GM12864 (cell line): ENCODE results near the gene SCNN1A.

ENCODE experiments used
- DNase-seq: peaks from one replicate; pipeline ENCODE4 v3.0.0-alpha.2; 2011; ENCODE audit warnings: low read depth
- H3K4me3 ChIP-seq: 2 replicates; pipeline ENCODE4 v1.5.1; 2011; ENCODE audit warnings: mild to moderate bottlenecking, low read depth, low read length, control low read depth
- TF ChIP-seq, protein P1 (sequence below): IDR thresholded peaks from 2 replicates; pipeline ENCODE4 v1.5.1; 2011; ENCODE audit warnings: low read depth, mild to moderate bottlenecking, moderate library complexity, low read length, control low read depth, inconsistent platforms; ENCODE audit errors: missing control alignments

SCNN1A gene

DNA sequence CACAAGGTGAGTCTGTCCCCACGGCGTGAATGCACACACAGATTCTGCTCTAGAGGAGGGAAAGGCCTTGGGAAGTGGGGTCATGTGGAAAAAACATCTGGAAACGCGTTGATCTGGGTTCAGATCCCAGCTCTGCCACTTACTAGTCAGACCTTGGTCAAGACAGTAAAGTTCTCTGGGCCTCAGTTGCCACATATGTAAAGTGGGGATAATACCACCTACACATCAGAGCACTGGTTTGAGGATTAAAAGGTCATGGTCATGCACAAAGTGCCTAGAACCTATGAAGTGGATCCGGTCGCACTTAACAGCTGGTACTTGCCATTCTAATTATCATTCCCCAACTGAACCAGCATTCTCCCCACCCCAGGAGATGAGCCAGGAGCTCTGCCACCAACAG lies 60.2 kb downstream of the SCNN1A start:
- DNase-seq = no peak
- no peak overlapping the region for H3K4me3 ChIP-seq
- TF ChIP-seq, protein P1, sequence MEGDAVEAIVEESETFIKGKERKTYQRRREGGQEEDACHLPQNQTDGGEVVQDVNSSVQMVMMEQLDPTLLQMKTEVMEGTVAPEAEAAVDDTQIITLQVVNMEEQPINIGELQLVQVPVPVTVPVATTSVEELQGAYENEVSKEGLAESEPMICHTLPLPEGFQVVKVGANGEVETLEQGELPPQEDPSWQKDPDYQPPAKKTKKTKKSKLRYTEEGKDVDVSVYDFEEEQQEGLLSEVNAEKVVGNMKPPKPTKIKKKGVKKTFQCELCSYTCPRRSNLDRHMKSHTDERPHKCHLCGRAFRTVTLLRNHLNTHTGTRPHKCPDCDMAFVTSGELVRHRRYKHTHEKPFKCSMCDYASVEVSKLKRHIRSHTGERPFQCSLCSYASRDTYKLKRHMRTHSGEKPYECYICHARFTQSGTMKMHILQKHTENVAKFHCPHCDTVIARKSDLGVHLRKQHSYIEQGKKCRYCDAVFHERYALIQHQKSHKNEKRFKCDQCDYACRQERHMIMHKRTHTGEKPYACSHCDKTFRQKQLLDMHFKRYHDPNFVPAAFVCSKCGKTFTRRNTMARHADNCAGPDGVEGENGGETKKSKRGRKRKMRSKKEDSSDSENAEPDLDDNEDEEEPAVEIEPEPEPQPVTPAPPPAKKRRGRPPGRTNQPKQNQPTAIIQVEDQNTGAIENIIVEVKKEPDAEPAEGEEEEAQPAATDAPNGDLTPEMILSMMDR = no peak

DNA sequence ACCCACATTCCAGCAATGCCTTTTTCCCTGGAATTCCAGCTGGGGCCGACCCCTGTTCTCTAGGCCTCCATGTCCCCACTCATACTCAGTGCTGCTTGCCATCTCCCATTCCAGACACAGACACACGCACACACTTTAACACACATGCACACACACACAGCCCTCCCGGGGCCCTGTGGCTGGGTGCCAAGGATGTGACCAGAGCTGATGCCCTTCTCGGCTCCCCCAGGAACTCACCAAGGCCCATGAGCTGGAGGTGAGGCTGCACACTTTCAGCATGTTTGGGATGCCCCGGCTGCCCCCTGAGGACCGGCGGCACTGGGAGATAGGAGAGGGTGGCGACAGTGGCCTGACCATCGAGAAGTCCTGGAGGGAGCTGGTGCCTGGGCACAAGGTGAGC lies 60.6 kb downstream of the SCNN1A start:
- TF ChIP-seq, protein P1 = no peak
- no peak for DNase-seq
- no peak overlapping the region for H3K4me3 ChIP-seq

GRCh38 chr12:6313326-6313940 lies 61.9 kb downstream of the SCNN1A start:
- TF ChIP-seq, protein P1 = no peak
- DNase-seq = no peak
- no peak overlapping the region for H3K4me3 ChIP-seq

DNA sequence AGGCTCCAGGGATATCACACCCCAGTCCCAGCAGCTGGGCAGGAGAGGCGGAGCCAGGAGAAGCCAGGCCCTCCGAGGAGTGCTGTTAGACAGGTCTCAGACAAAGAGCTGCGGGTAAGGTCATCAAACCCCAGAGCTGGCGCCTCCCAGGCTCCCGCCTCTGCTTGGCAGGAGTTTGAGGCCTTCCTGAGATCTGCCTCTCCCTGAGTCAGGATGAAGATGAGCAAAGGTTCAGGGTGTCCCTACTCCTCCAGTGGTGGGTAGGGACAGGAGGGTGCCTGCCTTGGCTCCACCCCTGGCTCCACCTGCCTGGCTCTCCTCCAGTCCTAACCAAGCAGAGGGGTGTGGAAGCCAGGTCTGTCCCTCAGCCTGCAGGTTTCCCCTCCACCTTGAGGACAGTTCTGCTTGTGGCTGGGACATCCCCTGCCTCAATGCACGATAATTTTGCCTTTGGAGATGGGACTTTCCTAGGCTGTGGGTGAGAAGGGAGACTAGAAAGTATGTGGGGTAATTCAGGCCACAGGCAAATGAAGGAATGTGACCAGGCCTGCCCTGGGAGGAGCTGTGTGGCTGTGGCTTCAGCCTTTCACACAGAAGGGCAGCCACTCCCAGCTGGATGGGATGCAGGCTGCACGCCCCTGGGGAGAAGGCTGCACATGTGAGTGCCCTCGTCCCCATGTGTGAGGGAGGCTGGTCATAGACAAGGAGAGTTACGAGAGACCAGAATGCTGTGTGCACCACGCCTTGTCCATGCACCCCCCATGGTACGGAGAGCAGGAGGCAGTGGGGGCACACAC lies 62.6 kb downstream of the SCNN1A start:
- TF ChIP-seq, protein P1 = no peak
- DNase-seq = no peak
- no peak overlapping the region for H3K4me3 ChIP-seq

DNA sequence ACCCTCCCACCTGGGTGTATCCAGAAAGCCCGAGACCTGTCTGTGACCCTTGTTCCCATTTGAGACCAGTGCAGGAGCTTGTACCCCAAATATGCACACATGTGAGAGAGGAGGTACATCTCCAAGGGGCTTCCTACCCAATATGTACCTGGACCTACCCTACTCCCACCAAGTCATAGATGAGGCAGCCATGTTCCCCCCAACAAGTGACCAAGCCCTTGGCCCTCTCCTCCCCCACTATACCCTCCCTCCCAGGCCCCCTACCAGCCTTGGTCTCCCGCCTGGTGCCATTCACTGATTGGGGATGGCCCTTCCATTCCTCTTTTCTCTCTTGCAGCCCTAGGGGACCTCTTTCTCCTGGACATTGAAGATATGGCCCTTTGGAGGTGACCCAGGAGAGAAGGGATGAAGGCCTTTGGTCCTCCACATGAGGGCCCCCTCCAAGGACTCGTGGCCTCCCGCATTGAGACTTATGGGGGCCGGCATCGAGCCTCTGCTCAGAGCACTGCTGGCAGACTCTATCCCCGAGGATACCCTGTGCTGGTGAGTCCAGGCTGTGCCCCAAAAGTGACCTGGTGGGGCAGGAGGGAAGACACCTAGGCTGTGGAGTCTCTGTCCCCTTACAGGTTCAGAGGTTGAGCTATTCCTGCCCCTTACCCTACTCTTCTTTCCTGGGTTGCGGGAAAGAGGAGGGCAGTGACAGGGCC lies 63.4 kb downstream of the SCNN1A start:
- H3K4me3 ChIP-seq = no peak overlapping the region
- no peak for DNase-seq
- TF ChIP-seq, protein P1 = no peak

DNA sequence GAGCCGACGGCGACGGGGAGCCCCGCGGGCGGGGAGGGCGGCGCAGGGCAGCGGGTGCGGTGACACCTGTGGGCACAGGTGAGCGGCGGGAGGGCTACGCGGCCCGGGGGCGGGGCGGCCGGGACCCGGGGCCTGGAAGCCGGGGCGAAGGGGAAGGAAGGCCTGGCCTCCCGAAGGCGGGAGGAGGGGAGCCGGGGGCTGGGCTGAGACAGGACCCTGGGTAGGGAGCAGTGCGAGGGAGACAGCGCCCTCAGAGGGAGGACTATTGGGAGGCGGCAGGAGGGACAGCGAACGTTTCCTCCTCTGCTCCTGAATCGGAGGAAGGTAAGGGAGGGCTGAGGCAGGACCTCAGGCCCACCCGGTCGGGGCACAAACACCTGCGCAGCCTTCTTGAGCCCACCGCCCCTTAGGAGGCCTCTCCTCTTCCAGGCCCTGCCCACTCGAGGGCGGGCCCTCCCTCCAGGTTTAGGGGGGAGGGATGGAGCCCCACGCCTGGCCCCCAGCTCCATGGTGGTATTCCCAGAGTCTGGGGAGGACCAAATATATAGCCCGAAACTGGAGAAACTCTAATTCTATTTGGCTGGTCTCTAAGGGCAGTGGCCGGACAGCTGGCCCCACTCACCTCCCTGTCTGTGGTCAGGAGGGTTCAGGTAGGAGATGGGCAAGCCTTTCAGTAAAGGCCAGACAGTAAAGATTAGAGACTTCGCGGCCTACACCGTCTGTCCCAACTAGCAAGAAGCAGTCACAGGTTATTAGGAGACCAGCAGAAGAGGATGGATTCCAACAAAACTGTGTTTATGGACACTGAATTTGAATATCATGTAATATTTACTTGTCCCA lies 64.4 kb downstream of the SCNN1A start:
- no peak for DNase-seq
- TF ChIP-seq, protein P1 = no peak
- no peak overlapping the region for H3K4me3 ChIP-seq
